C4-2B (cell line): Measurements from ENCODE around the gene ZBTB48.

Source experiments
- H3K27ac ChIP-seq: fragments of 450-650 bp; 2 replicates; pipeline ENCODE4 v1.5.1; 2017
- ZFX ChIP-seq: fragments of 450-650 bp; IDR thresholded peaks from 2 replicates; pipeline ENCODE4 v1.6.1; 2017
- TF ChIP-seq, protein P1 (sequence below): fragments of 450-650 bp; conservative IDR thresholded peaks from 2 replicates; pipeline ENCODE4 v1.5.1; 2017; ENCODE audit warnings: mild to moderate bottlenecking

The ZBTB48 gene

DNA sequence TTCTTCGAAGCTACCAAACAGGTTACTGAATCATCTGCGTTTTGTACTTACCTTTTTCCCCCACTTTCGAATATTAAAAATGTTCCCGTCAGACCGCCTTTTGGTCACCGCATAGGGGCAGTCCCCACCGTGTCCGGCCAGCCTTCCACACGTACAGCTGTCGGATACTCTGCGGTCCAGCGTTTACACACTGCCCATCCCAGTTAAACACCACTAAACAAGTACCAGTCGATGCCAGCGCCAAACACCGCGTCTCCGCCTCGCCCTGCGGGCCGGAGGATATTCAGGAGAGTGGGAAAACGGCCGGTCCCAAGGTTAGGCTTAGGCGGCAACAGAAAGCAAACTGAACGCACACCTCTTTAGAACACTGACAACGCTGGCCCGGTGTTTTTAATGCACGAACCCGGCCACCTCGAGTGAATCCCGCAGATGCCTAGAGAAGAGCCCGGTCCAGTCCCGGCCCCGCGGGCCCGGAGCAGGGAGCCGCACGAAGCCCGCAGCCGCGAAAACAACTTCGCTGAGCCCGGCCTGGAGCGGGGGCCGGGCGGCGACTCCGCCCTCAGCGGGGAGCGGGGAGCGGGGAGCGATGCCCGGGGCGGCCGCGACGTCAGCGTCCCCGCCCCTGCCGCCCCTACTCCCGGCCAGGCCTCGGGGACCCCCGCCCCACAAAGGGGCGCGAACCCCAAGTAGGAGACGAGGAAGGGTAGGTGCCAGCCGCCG lies 33.0 kb downstream of the ZBTB48 start:
- peak overlapping the region; percentile 87 for H3K27ac ChIP-seq
- TF ChIP-seq ZFX, result peak; percentile 65; the same call in 1 of the 2 replicates
- TF ChIP-seq, protein P1, sequence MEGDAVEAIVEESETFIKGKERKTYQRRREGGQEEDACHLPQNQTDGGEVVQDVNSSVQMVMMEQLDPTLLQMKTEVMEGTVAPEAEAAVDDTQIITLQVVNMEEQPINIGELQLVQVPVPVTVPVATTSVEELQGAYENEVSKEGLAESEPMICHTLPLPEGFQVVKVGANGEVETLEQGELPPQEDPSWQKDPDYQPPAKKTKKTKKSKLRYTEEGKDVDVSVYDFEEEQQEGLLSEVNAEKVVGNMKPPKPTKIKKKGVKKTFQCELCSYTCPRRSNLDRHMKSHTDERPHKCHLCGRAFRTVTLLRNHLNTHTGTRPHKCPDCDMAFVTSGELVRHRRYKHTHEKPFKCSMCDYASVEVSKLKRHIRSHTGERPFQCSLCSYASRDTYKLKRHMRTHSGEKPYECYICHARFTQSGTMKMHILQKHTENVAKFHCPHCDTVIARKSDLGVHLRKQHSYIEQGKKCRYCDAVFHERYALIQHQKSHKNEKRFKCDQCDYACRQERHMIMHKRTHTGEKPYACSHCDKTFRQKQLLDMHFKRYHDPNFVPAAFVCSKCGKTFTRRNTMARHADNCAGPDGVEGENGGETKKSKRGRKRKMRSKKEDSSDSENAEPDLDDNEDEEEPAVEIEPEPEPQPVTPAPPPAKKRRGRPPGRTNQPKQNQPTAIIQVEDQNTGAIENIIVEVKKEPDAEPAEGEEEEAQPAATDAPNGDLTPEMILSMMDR, result no peak

DNA sequence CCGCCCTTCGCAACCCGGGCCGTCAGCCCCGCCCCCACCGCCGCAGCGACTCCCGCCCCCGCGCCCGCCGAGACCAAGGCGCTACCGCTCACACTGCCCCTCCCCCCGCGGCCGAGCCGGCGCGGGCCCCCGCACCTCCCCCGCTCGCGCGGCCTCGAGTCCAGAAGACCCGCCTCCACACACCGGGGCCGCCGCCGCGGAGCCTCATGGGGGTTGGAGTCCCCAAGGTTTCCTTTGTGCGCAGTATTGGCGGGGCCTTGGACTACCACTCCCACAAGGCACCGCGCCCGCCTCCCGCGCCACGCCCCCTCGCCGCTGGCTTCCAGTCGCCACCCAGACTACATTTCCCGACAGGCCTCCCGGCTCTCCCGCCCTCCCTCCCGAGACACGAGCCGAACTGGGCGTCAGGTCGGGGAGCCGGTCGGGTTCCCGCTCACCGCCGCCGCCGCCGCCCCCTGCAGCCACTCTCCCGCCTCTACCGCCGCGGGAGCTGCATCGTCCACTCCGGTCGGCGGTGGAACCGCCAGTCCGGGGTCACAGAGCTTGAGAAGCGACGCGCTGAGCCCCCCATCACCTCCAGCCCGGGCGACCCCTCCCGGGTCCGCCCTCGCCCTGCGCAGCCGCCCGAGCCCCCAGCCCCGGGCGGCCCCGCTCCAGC lies 33.7 kb downstream of the ZBTB48 start, which contains the start of gene PHF13:
PHF13 (plus strand) TSS at position 371 of the 658 bp plus-strand sequence. CDS start 336 bp downstream, outside the sequence.
- H3K27ac ChIP-seq, result peak within 1 kb of the TSS; percentile 87
- TF ChIP-seq ZFX, result no peak
- TF ChIP-seq, protein P1, result no peak

DNA sequence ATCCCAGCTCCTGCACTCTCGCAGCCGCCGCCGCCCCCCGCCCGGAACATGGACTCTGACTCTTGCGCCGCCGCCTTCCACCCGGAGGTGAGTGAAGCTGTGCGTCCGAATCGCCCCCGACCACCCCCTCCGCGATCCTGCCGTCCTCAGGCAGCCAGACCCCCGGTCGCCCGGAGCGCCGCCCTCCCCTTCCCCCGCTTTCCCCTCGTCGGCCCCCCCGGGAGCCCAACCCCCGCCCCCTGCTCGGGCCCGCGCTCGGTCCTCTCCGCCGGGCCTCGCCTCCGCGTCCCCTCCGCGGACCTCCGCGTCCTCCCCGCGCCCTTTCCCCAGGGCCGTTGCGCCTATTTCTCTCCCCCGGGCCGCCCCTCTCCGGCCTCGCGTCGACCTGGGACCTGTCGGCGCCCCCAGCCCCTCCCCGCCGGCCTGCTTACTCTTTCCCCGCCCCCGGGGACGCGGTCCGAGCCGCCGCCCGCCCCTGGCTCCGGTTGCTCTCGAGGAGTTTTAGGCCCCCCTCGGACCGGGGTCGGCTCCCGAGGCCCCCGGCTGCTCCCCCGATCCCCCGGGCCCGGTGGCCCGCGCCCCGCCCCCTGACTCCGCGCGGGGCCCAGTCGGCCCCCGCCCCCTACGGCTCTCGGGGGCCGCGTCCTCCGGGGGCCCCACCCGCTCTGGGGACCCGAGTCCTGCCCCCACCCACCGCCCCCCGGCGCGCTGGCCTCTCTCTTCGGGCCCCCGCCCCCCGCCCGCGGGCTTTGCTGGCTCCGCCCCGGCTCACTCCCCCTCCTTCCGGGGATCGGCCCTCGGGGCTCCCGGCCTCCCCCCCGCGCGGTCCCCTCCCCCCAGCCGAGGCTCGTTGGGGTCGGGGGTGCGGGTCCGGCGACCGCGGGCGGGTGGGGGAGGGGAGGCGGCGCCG lies 34.5 kb downstream of the ZBTB48 start:
- peak overlapping the region; percentile 87 for H3K27ac ChIP-seq
- TF ChIP-seq, protein P1, result no peak
- peak; percentile 48; the same call in 1 of the 2 replicates for TF ChIP-seq ZFX

DNA sequence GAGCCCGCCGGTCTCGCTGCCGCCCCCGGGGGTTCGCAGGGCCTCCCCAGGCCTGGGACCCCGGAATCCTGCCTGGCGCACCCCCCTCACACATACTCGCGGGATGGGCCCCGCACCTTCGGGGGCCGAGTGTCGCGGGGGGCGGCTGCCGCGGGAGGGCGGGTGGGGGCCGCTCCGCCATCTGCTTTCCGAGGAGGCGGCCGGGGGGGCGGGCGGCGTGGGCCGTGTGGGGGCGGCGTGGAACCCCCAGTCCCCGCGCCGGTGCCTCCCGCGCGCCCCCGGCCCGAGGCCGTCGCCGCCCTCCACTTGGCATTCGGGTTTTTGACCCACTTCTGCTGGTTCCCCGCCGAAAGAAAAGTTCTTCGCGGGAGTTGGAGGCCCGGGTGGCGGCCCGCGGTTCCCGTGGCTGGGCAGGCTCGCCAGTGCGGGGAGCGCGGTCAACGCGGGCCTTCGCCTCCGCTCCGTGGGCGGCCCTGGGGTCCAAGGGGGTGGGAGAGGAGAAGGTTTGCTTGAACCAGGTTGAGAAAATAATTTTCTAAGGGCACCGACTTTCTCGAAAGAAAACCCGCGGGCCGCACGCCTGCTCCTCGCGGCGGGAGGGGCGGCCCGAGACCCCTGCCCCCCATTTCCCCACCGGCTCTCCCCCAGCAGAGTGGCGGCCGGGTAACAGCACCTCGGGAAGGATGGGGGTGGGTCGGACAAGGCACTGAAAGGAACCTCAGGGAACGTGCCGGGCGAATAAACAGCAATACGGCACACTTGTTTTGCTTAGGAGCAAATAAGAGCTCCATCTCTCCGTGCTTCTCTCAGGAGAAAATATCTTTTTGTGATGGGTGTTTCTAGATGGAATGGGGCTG lies 35.4 kb downstream of the ZBTB48 start:
- TF ChIP-seq, protein P1, result no peak
- peak; percentile 49; the same call in 1 of the 2 replicates for TF ChIP-seq ZFX
- H3K27ac ChIP-seq, result peak overlapping the region; percentile 87

DNA sequence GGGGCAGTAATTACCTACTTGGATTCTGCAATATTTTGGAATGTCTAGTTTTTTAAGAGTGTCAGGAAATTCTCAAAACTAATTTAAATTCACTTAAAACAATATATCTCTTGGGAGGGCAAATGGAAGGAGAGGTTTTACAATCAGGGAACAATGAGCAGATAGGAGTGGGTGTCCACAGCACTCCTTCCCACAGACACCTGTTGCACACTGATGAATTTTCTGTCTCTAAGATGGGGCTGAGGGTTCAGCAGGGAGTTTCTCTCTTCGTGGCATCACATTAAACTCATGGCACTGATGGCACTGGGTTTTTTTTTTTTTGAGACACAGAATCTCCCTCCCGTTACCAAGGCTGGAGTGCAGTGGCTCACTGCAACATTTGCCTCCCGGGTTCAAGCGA lies 39.3 kb downstream of the ZBTB48 start:
- TF ChIP-seq ZFX, result no peak
- TF ChIP-seq, protein P1, result no peak

More for the DNA sequence above, 39.3 kb downstream of the ZBTB48 start:
- H3K27ac ChIP-seq, result no peak overlapping the region
